ENCODE measurements around the gene SLC66A3.

DNA sequence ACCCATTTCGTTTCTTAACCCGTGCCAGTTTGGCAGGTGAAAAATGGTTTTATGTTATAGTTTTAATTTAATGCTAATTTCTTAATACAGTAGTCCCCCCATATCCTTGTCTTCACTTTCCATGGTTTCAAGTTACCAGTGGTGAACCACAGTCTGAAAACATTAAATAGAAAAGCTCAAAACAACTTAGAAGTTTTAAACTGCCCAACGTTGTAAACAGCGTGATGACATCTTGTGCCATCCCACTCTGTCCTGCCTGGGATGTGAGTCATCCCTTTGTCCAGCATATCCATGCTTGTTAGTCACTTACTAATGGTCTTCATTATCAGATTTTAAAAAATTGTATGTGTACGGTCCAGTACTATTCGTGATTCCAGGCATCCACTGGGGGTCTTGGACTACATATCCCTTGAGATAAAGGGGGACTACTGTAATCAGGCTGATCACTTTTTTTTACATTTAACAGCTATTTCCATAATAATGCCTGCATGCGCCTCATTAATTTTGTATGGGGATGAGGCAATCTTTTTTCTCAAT is 31.9 kb downstream of the SLC66A3 start:
- no peak for TF ChIP-seq EZH2 (IDR thresholded peaks at IDR 0.05; ENCODE audit: borderline replicate concordance, insufficient read depth, low read length, poor library complexity, severe bottlenecking)
- TF ChIP-seq SMC3 (conservative IDR thresholded peaks at IDR 0.05; ENCODE audit: poor library complexity), result no peak
- TF ChIP-seq EP300 (conservative IDR thresholded peaks at IDR 0.05; ENCODE audit: poor library complexity, severe bottlenecking), result no peak
- TF ChIP-seq CTCF (IDR thresholded peaks at IDR 0.05; ENCODE audit: poor library complexity, severe bottlenecking), result no peak
- TF ChIP-seq POLR2AphosphoS5 (IDR thresholded peaks at IDR 0.05), result no peak
- TF ChIP-seq, protein P1, sequence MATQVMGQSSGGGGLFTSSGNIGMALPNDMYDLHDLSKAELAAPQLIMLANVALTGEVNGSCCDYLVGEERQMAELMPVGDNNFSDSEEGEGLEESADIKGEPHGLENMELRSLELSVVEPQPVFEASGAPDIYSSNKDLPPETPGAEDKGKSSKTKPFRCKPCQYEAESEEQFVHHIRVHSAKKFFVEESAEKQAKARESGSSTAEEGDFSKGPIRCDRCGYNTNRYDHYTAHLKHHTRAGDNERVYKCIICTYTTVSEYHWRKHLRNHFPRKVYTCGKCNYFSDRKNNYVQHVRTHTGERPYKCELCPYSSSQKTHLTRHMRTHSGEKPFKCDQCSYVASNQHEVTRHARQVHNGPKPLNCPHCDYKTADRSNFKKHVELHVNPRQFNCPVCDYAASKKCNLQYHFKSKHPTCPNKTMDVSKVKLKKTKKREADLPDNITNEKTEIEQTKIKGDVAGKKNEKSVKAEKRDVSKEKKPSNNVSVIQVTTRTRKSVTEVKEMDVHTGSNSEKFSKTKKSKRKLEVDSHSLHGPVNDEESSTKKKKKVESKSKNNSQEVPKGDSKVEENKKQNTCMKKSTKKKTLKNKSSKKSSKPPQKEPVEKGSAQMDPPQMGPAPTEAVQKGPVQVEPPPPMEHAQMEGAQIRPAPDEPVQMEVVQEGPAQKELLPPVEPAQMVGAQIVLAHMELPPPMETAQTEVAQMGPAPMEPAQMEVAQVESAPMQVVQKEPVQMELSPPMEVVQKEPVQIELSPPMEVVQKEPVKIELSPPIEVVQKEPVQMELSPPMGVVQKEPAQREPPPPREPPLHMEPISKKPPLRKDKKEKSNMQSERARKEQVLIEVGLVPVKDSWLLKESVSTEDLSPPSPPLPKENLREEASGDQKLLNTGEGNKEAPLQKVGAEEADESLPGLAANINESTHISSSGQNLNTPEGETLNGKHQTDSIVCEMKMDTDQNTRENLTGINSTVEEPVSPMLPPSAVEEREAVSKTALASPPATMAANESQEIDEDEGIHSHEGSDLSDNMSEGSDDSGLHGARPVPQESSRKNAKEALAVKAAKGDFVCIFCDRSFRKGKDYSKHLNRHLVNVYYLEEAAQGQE (IDR thresholded peaks at IDR 0.05; ENCODE audit: borderline replicate concordance), result no peak
- no peak for TF ChIP-seq RAD21 (conservative IDR thresholded peaks at IDR 0.05)

Data from neural cell (in vitro differentiated cells).